ENCODE results near the gene CHERP.

- TF ChIP-seq CTCF (conservative IDR thresholded peaks at IDR 0.05 in 1 of 2, IDR thresholded peaks at IDR 0.05 in 1 of 2; ENCODE audit: extremely low read depth in 1 of 2, insufficient read depth in 1 of 2, low read depth in 1 of 2, low read length in 2 of 2) (no peak), EZH2 (IDR thresholded peaks at IDR 0.05; ENCODE audit: borderline replicate concordance, low read length) (no peak)
Measured at GRCh38 chr19:16529466-16530144, 12.6 kb downstream of the CHERP start.

Data from mammary epithelial cell (primary cell).